ENCODE results near the gene ROMO1. TPM values are rescaled to one million over a fixed set of nuclear protein-coding genes. Genes with fewer than 3 reads are reported as not detected.

The ROMO1 gene
- total RNA-seq, 1 experiment from 2014 or later: 207 TPM

GRCh38 chr20:35651958-35652357, 47.2 kb upstream of the ROMO1 start:
- peaks cover 5% of the 10 kb centered on the region in 2 experiments; a peak in 2 of 4 replicates for H3K4me1 Mint-ChIP-seq
- Histone ChIP-seq H4K91ac (ENCODE audit: insufficient read length, low read depth, low read length) (no peak overlapping the region), H3K14ac (ENCODE audit: insufficient read depth, low read length) (no peak overlapping the region), H3K18ac (ENCODE audit: insufficient read length, low read depth, low read length) (no peak overlapping the region), H3K23ac (ENCODE audit: insufficient read length, low read depth, low read length) (no peak overlapping the region), H2BK12ac (ENCODE audit: insufficient read length, low read depth, low read length) (no peak overlapping the region), H3K4ac (ENCODE audit: low read depth, low read length) (no peak overlapping the region), H2BK20ac (ENCODE audit: low read depth, low read length, poor library complexity, severe bottlenecking) (no peak overlapping the region), H4K8ac (replicated peaks; ENCODE audit: insufficient read length, low read depth, low read length) (no peak overlapping the region), H4K5ac (ENCODE audit: insufficient read length, low read depth, low read length) (no peak overlapping the region), H2BK15ac (ENCODE audit: low read depth, low read length) (no peak overlapping the region), H2BK5ac (ENCODE audit: insufficient read length, low read length) (no peak overlapping the region), H3K79me2 (ENCODE audit: insufficient read depth, low read length) (peaks cover 52% of the 10 kb centered on the region), H2BK120ac (ENCODE audit: low read depth, low read length, poor library complexity, severe bottlenecking) (no peak overlapping the region), H4K20me1 (ENCODE audit: control insufficient read depth, insufficient read depth, insufficient read length) (peaks cover 4% of the 10 kb centered on the region), H3K9me3 (ENCODE audit: control insufficient read depth, low read depth, low read length) (no peaks in the 10 kb centered on the region), H3K27me3 (ENCODE audit: insufficient read depth, low read length) (no peaks in the 10 kb centered on the region), H2AK5ac (ENCODE audit: insufficient read length, low read length) (no peak overlapping the region), H2AFZ (ENCODE audit: low read length) (no peak overlapping the region), H3K23me2 (ENCODE audit: insufficient read length, low read depth, low read length, poor library complexity, severe bottlenecking) (no peaks in the 10 kb centered on the region), H3K9ac (ENCODE audit: extremely low read depth, insufficient read length, low read length) (no peak overlapping the region), H3K27ac (ENCODE audit: insufficient read length, low read depth, low read length) (no peak overlapping the region), H3K4me1 (ENCODE audit: insufficient read depth, low read length) (no peaks in the 10 kb centered on the region), H3K4me2 (ENCODE audit: insufficient read depth, insufficient read length, low read length) (no peak overlapping the region), H3K79me1 (ENCODE audit: insufficient read depth, low read depth, low read length, poor library complexity, severe bottlenecking) (peaks cover 9% of the 10 kb centered on the region), H3K56ac (ENCODE audit: insufficient read length, low read depth, low read length) (no peak overlapping the region), H3T11ph (ENCODE audit: low read length) (no peak overlapping the region)
- no peak overlapping the region for H3K27ac Mint-ChIP-seq
- H3K27me3 Mint-ChIP-seq (ENCODE audit: low read depth): no peaks in the 10 kb centered on the region
- peaks cover 1 to 30% (median 21%) of the 10 kb centered on the region in 3 experiments; a peak in 6 of 7 replicates for H3K36me3 Mint-ChIP-seq (ENCODE audit: insufficient read depth in 1 of 3, low read depth in 3 of 3)
- TF ChIP-seq CTCF (conservative IDR thresholded peaks at IDR 0.05): no peak
- no peak overlapping the region for H3K4me3 Mint-ChIP-seq
- no peak for DNase-seq
- H3K9me3 Mint-ChIP-seq: no peaks in the 10 kb centered on the region

All from H9 (cell line).